HepG2 (cell line): ENCODE measurements around the gene GRIN2D. TPM values are rescaled to one million over a fixed set of nuclear protein-coding genes. Genes with fewer than 3 reads are reported as not detected.

ENCODE experiments used
- HES4 ChIP-seq: sonication (generic); formaldehyde crosslinking; IDR thresholded peaks from 2 replicates; pipeline ENCODE4 v1.9.0; 2021; ENCODE audit warnings: mild to moderate bottlenecking, missing genetic modification reagents, borderline replicate concordance
- KAT7 ChIP-seq: IDR thresholded peaks from 2 replicates; pipeline ENCODE4 v1.6.1; 2018; ENCODE audit warnings: borderline replicate concordance, missing compliant biosample characterization
- MAFK ChIP-seq, 2 experiments: IDR thresholded peaks in 1 of 2; conservative IDR thresholded peaks in 1 of 2; 2 replicates each; pipeline ENCODE4 v1.6.1; 2011; ENCODE audit warnings: improper control_type of control experiment in 2 of 2, low read length in 2 of 2
- MEIS2 ChIP-seq: sonication (generic); formaldehyde crosslinking; IDR thresholded peaks from 2 replicates; pipeline ENCODE4 v1.9.0; 2021; ENCODE audit warnings: mild to moderate bottlenecking, missing genetic modification reagents
- MTF2 ChIP-seq: sonication (generic); formaldehyde crosslinking; IDR thresholded peaks from 2 replicates; pipeline ENCODE4 v1.5.0; 2020; ENCODE audit warnings: missing genetic modification reagents, borderline replicate concordance
- MYNN ChIP-seq: sonication (generic); formaldehyde crosslinking; IDR thresholded peaks from 2 replicates; pipeline ENCODE4 v1.4.0; 2020; ENCODE audit warnings: mild to moderate bottlenecking, low read depth, missing genetic modification reagents
- NFYB ChIP-seq: sonication (generic); formaldehyde crosslinking; IDR thresholded peaks from 2 replicates; pipeline ENCODE4 v1.4.0; 2020; ENCODE audit warnings: missing genetic modification reagents
- XBP1 ChIP-seq: sonication (generic); formaldehyde crosslinking; IDR thresholded peaks from 2 replicates; pipeline ENCODE4 v1.5.0; 2020; ENCODE audit warnings: missing genetic modification reagents
- ZFYVE20 ChIP-seq: sonication (generic); formaldehyde crosslinking; IDR thresholded peaks from 2 replicates; pipeline ENCODE4 v1.8.0; 2023; ENCODE audit warnings: low read depth, mild to moderate bottlenecking, moderate library complexity, missing genetic modification reagents, borderline replicate concordance
- ZNF24 ChIP-seq: fragments of 450-650 bp; IDR thresholded peaks from 2 replicates; pipeline ENCODE4 v1.6.1; 2017; ENCODE audit warnings: antibody characterized with exemption, mild to moderate bottlenecking
- ZNF598 ChIP-seq: sonication (generic); formaldehyde crosslinking; IDR thresholded peaks from 2 replicates; pipeline ENCODE4 v1.5.1; 2020; ENCODE audit warnings: mild to moderate bottlenecking, missing genetic modification reagents, borderline replicate concordance
- polyA plus RNA-seq, 8 experiments: library from polyadenylated mRNA; depleted of rRNA in 3 of 8; stranded (reverse) in 7 of 8; unstranded in 1 of 8; fragments of >200 nt; fragmentation: Illumina TruSeq in 4 of 8; extraction: Trizol in 4 of 8; gene quantifications; 2 replicates each; pipeline versions ENCODE4 v1.2.1 to v1.2.3, GENCODE V29; 2011 to 2016; ENCODE audit warnings: low read depth in 4 of 8, missing spikeins in 1 of 8, mixed read lengths in 1 of 8; ENCODE audit not compliant: insufficient read depth in 1 of 8
- total RNA-seq, 5 experiments: library from RNA; depleted of rRNA; stranded (reverse); fragments of >200 nt; fragmentation: Illumina TruSeq; extraction: Trizol; gene quantifications; 2 replicates each; pipeline ENCODE4 v1.2.3, GENCODE V29; 2016; ENCODE audit warnings: low read depth in 1 of 5
- TF ChIP-seq, protein P1 (sequence below): sonication (generic); formaldehyde crosslinking; IDR thresholded peaks from 2 replicates; pipeline ENCODE4 v1.5.0; 2020; ENCODE audit warnings: mild to moderate bottlenecking, missing genetic modification reagents, borderline replicate concordance
- TF ChIP-seq, protein P2 (sequence below): sonication (generic); formaldehyde crosslinking; IDR thresholded peaks from 2 replicates; pipeline ENCODE4; 2020; ENCODE audit warnings: missing genetic modification reagents, mild to moderate bottlenecking, borderline replicate concordance
- TF ChIP-seq, protein P3 (sequence below): fragments of 450-650 bp; IDR thresholded peaks from 2 replicates; pipeline ENCODE4 v1.6.1; 2017; ENCODE audit warnings: mild to moderate bottlenecking

The GRIN2D gene
- total and polyA plus RNA-seq, 2 of the 13 experiments (the other 11 are each of a cell fraction or from before 2014, with no cell fraction given), result 0.02 to 0.13 TPM

DNA sequence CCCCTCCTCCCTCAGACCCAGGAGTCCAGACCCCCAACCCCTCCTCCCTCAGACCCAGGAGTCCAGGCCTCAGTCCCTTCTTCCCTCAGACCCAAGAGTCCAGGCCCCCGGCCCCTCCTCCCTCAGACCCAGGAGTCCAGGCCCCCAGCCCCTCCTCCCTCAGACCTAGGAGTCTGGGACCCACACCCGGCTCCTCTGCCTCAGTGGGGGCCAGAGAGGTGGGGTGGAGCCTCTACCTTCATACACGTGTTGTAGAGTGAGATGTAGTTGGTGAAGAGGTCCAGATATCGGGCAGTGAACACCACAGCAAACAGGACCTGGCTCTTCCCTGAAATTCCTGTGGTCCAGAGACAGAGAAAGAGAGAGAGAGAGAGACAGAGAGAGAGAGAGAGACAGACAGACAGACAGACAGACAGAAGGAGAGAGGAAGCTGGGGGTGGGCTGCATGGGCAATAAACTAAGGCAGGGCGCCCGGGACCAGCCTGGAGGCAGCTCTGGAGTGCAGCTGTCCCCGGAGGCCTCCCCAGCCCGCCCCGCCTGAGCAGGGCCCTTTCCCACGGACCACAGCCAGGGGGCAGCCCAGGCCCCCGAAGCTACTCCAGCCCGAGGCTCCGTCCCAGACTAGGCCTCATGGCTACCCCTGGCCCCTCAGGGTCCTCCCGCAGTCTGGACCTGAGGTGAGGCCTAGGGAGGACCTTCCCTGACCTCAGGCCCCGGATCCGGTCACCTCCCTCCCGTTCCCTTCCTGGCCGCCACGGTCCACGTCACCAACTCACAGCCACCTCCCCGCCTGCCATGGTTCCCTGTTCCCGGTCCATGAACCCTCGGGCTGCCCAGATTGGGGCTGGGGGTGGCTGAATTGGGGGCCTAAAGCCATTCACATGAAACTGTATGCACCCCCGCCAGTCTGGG is 3.0 kb upstream of the GRIN2D start (continued):
- TF ChIP-seq, protein P1, sequence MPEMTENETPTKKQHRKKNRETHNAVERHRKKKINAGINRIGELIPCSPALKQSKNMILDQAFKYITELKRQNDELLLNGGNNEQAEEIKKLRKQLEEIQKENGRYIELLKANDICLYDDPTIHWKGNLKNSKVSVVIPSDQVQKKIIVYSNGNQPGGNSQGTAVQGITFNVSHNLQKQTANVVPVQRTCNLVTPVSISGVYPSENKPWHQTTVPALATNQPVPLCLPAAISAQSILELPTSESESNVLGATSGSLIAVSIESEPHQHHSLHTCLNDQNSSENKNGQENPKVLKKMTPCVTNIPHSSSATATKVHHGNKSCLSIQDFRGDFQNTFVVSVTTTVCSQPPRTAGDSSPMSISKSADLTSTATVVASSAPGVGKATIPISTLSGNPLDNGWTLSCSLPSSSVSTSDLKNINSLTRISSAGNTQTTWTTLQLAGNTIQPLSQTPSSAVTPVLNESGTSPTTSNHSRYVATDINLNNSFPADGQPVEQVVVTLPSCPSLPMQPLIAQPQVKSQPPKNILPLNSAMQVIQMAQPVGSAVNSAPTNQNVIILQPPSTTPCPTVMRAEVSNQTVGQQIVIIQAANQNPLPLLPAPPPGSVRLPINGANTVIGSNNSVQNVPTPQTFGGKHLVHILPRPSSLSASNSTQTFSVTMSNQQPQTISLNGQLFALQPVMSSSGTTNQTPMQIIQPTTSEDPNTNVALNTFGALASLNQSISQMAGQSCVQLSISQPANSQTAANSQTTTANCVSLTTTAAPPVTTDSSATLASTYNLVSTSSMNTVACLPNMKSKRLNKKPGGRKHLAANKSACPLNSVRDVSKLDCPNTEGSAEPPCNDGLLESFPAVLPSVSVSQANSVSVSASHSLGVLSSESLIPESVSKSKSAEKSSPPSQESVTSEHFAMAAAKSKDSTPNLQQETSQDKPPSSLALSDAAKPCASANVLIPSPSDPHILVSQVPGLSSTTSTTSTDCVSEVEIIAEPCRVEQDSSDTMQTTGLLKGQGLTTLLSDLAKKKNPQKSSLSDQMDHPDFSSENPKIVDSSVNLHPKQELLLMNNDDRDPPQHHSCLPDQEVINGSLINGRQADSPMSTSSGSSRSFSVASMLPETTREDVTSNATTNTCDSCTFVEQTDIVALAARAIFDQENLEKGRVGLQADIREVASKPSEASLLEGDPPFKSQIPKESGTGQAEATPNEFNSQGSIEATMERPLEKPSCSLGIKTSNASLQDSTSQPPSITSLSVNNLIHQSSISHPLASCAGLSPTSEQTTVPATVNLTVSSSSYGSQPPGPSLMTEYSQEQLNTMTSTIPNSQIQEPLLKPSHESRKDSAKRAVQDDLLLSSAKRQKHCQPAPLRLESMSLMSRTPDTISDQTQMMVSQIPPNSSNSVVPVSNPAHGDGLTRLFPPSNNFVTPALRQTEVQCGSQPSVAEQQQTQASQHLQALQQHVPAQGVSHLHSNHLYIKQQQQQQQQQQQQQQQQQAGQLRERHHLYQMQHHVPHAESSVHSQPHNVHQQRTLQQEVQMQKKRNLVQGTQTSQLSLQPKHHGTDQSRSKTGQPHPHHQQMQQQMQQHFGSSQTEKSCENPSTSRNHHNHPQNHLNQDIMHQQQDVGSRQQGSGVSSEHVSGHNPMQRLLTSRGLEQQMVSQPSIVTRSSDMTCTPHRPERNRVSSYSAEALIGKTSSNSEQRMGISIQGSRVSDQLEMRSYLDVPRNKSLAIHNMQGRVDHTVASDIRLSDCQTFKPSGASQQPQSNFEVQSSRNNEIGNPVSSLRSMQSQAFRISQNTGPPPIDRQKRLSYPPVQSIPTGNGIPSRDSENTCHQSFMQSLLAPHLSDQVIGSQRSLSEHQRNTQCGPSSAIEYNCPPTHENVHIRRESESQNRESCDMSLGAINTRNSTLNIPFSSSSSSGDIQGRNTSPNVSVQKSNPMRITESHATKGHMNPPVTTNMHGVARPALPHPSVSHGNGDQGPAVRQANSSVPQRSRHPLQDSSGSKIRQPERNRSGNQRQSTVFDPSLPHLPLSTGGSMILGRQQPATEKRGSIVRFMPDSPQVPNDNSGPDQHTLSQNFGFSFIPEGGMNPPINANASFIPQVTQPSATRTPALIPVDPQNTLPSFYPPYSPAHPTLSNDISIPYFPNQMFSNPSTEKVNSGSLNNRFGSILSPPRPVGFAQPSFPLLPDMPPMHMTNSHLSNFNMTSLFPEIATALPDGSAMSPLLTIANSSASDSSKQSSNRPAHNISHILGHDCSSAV, result no peak
- TF ChIP-seq MAFK (conservative IDR thresholded peaks at IDR 0.05 in 1 of 2, IDR thresholded peaks at IDR 0.05 in 1 of 2; ENCODE audit: low read length in 2 of 2) (no peak), KAT7 (CRISPR knock-in tag) (peak; percentile 83), ZNF24 (no peak), MYNN (CRISPR knock-in tag) (no peak), HES4 (CRISPR knock-in tag) (peak; percentile 87), XBP1 (CRISPR knock-in tag) (no peak; the same call in 1 of the 2 replicates), ZNF598 (peak; percentile 37; the same call in 1 of the 2 replicates), MEIS2 (no peak), NFYB (CRISPR knock-in tag) (no peak), ZFYVE20 (CRISPR knock-in tag) (no peak), MTF2 (CRISPR knock-in tag) (no peak)
- TF ChIP-seq, protein P2, sequence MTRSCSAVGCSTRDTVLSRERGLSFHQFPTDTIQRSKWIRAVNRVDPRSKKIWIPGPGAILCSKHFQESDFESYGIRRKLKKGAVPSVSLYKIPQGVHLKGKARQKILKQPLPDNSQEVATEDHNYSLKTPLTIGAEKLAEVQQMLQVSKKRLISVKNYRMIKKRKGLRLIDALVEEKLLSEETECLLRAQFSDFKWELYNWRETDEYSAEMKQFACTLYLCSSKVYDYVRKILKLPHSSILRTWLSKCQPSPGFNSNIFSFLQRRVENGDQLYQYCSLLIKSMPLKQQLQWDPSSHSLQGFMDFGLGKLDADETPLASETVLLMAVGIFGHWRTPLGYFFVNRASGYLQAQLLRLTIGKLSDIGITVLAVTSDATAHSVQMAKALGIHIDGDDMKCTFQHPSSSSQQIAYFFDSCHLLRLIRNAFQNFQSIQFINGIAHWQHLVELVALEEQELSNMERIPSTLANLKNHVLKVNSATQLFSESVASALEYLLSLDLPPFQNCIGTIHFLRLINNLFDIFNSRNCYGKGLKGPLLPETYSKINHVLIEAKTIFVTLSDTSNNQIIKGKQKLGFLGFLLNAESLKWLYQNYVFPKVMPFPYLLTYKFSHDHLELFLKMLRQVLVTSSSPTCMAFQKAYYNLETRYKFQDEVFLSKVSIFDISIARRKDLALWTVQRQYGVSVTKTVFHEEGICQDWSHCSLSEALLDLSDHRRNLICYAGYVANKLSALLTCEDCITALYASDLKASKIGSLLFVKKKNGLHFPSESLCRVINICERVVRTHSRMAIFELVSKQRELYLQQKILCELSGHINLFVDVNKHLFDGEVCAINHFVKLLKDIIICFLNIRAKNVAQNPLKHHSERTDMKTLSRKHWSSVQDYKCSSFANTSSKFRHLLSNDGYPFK (CRISPR knock-in tag), result no peak; the same call in 1 of the 2 replicates
- TF ChIP-seq, protein P3, sequence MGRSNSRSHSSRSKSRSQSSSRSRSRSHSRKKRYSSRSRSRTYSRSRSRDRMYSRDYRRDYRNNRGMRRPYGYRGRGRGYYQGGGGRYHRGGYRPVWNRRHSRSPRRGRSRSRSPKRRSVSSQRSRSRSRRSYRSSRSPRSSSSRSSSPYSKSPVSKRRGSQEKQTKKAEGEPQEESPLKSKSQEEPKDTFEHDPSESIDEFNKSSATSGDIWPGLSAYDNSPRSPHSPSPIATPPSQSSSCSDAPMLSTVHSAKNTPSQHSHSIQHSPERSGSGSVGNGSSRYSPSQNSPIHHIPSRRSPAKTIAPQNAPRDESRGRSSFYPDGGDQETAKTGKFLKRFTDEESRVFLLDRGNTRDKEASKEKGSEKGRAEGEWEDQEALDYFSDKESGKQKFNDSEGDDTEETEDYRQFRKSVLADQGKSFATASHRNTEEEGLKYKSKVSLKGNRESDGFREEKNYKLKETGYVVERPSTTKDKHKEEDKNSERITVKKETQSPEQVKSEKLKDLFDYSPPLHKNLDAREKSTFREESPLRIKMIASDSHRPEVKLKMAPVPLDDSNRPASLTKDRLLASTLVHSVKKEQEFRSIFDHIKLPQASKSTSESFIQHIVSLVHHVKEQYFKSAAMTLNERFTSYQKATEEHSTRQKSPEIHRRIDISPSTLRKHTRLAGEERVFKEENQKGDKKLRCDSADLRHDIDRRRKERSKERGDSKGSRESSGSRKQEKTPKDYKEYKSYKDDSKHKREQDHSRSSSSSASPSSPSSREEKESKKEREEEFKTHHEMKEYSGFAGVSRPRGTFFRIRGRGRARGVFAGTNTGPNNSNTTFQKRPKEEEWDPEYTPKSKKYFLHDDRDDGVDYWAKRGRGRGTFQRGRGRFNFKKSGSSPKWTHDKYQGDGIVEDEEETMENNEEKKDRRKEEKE, result no peak
